Neural progenitor cell (in vitro differentiated cells): ENCODE measurements around the gene SPRR2G. TPM values are rescaled to one million over a fixed set of nuclear protein-coding genes. Genes with fewer than 3 reads are reported as not detected.

ENCODE experiments used
- DNase-seq: peaks from one replicate; pipeline ENCODE4 v3.0.0-alpha.2; 2016; ENCODE audit warnings: low spot score
- H2AFZ ChIP-seq: fragments of 200-600 bp; sonication (generic); replicated peaks from 2 replicates; pipeline ENCODE4 v1.6.1; 2016; ENCODE audit warnings: antibody characterized with exemption
- H3F3A ChIP-seq: fragments of 200-600 bp; sonication (generic); 2 replicates; pipeline ENCODE4 v1.6.1; 2016; ENCODE audit warnings: antibody characterized with exemption, low read depth
- H3K27ac ChIP-seq: fragments of 200-600 bp; sonication (generic); 2 replicates; pipeline ENCODE4 v1.5.1; 2016; ENCODE audit warnings: mild to moderate bottlenecking
- H3K27me3 ChIP-seq: fragments of 200-600 bp; sonication (generic); 2 replicates; pipeline ENCODE4 v1.6.1; 2016; ENCODE audit warnings: mild to moderate bottlenecking, moderate library complexity
- H3K36me3 ChIP-seq: fragments of 200-600 bp; sonication (generic); 2 replicates; pipeline ENCODE4 v1.5.1; 2016
- H3K4me1 ChIP-seq: fragments of 200-600 bp; sonication (generic); 2 replicates; pipeline ENCODE4 v1.6.1; 2016; ENCODE audit warnings: mixed run types
- H3K4me2 ChIP-seq: fragments of 200-600 bp; sonication (generic); 2 replicates; pipeline ENCODE4 v1.6.1; 2016
- H3K4me3 ChIP-seq: fragments of 200-600 bp; sonication (generic); 2 replicates; pipeline ENCODE4 v1.5.1; 2016
- H3K79me2 ChIP-seq: fragments of 200-600 bp; sonication (generic); 2 replicates; pipeline ENCODE4 v1.6.1; 2016; ENCODE audit warnings: low read depth
- H3K9ac ChIP-seq: fragments of 200-600 bp; sonication (generic); 2 replicates; pipeline ENCODE4 v1.6.1; 2016
- H3K9me3 ChIP-seq: fragments of 200-600 bp; sonication (generic); 2 replicates; pipeline ENCODE4 v1.5.1; 2016; ENCODE audit warnings: low read depth
- H4K20me1 ChIP-seq: fragments of 200-600 bp; sonication (generic); 2 replicates; pipeline ENCODE4 v1.6.1; 2016; ENCODE audit warnings: low read depth
- H3K27ac Mint-ChIP-seq: 3 replicates; pipeline ENCODE4 v1.8.0; 2021; ENCODE audit warnings: mixed read lengths
- H3K27me3 Mint-ChIP-seq: 2 replicates; pipeline ENCODE4 v1.8.0; 2022; ENCODE audit warnings: low read depth, mild to moderate bottlenecking, inconsistent platforms, moderate library complexity, mixed read lengths; ENCODE audit not compliant: insufficient read depth
- H3K36me3 Mint-ChIP-seq: 3 replicates; pipeline ENCODE4 v1.8.0; 2021; ENCODE audit warnings: mixed read lengths
- H3K4me1 Mint-ChIP-seq: 3 replicates; pipeline ENCODE4 v1.8.0; 2021; ENCODE audit warnings: mixed read lengths
- H3K4me3 Mint-ChIP-seq: 3 replicates; pipeline ENCODE4 v1.8.0; 2021; ENCODE audit warnings: mild to moderate bottlenecking, moderate library complexity, mixed read lengths
- H3K9me3 Mint-ChIP-seq: 3 replicates; pipeline ENCODE4 v1.8.0; 2020; ENCODE audit warnings: mixed read lengths
- CTCF ChIP-seq: fragments of 200-600 bp; sonication (generic); IDR thresholded peaks from 2 replicates; pipeline ENCODE4 v1.5.1; 2017; ENCODE audit warnings: antibody characterized with exemption, mild to moderate bottlenecking
- EZH2 ChIP-seq: fragments of 200-600 bp; sonication (generic); IDR thresholded peaks from 2 replicates; pipeline ENCODE4 v1.6.1; 2017; ENCODE audit warnings: antibody characterized with exemption, mild to moderate bottlenecking, moderate library complexity
- EZH2phosphoT487 ChIP-seq: fragments of 200-600 bp; sonication (generic); IDR thresholded peaks from 2 replicates; pipeline ENCODE4 v1.6.1; 2017; ENCODE audit warnings: antibody characterized with exemption
- total RNA-seq: library from RNA; depleted of rRNA; stranded (reverse); fragments of >200 nt; gene quantifications from 2 replicates; pipeline ENCODE4 v1.2.3, GENCODE V29; 2015; ENCODE audit warnings: low replicate concordance

The SPRR2G gene
- total RNA-seq, 1 donor from 2014 or later: not detected

GRCh38 chr1:153178922-153179321 is 28.2 kb upstream of the SPRR2G start:
- H3K27me3 ChIP-seq: no peaks in the 10 kb centered on the region
- Mint-ChIP-seq H3K27ac (no peak overlapping the region), H3K36me3 (no peaks in the 10 kb centered on the region), H3K27me3 (no peaks in the 10 kb centered on the region), H3K4me3 (no peak overlapping the region), H3K4me1 (no peaks in the 10 kb centered on the region), H3K9me3 (no peaks in the 10 kb centered on the region)
- no peaks in the 10 kb centered on the region for H3K36me3 ChIP-seq
- no peaks in the 10 kb centered on the region for H3F3A ChIP-seq
- H4K20me1 ChIP-seq: no peaks in the 10 kb centered on the region
- H3K9ac ChIP-seq: no peak overlapping the region
- no peak for DNase-seq
- no peak overlapping the region for H3K4me3 ChIP-seq
- no peak overlapping the region for H3K27ac ChIP-seq
- no peaks in the 10 kb centered on the region for H3K79me2 ChIP-seq
- no peaks in the 10 kb centered on the region for H3K4me1 ChIP-seq
- H3K9me3 ChIP-seq: peaks cover 22% of the 10 kb centered on the region
- TF ChIP-seq CTCF (no peak), EZH2 (no peak), EZH2phosphoT487 (no peak)
- H3K4me2 ChIP-seq: no peak overlapping the region
- no peak overlapping the region for H2AFZ ChIP-seq

- H3K4me1 ChIP-seq: no peaks in the 10 kb centered on the region
- Mint-ChIP-seq H3K4me3 (no peak overlapping the region), H3K27ac (no peak overlapping the region), H3K9me3 (no peaks in the 10 kb centered on the region), H3K27me3 (no peaks in the 10 kb centered on the region), H3K4me1 (no peaks in the 10 kb centered on the region), H3K36me3 (no peaks in the 10 kb centered on the region)
- TF ChIP-seq EZH2phosphoT487 (no peak), EZH2 (no peak), CTCF (no peak)
- no peaks in the 10 kb centered on the region for H3K36me3 ChIP-seq
- no peak overlapping the region for H2AFZ ChIP-seq
- H3K27ac ChIP-seq: no peak overlapping the region
- no peak overlapping the region for H3K9ac ChIP-seq
- peaks cover 16% of the 10 kb centered on the region for H3K9me3 ChIP-seq
- no peaks in the 10 kb centered on the region for H4K20me1 ChIP-seq
- H3K27me3 ChIP-seq: no peaks in the 10 kb centered on the region
- H3K79me2 ChIP-seq: no peaks in the 10 kb centered on the region
- no peak overlapping the region for H3K4me2 ChIP-seq
- no peak for DNase-seq
- H3K4me3 ChIP-seq: no peak overlapping the region
- H3F3A ChIP-seq: no peaks in the 10 kb centered on the region
Measured at GRCh38 chr1:153174624-153175023, 23.9 kb upstream of the SPRR2G start.

- Histone ChIP-seq H3K4me1 (no peaks in the 10 kb centered on the region), H3K4me2 (no peak overlapping the region), H3K36me3 (no peaks in the 10 kb centered on the region), H3K9me3 (peaks cover 6% of the 10 kb centered on the region), H3K27me3 (no peaks in the 10 kb centered on the region), H3K9ac (no peak overlapping the region), H4K20me1 (no peaks in the 10 kb centered on the region), H3K27ac (no peak overlapping the region), H2AFZ (no peak overlapping the region), H3K79me2 (no peaks in the 10 kb centered on the region), H3K4me3 (no peak overlapping the region), H3F3A (no peaks in the 10 kb centered on the region)
- Mint-ChIP-seq H3K27me3 (peaks cover 9% of the 10 kb centered on the region), H3K27ac (no peak overlapping the region), H3K4me3 (no peak overlapping the region), H3K4me1 (no peaks in the 10 kb centered on the region), H3K9me3 (peaks cover 5% of the 10 kb centered on the region), H3K36me3 (no peaks in the 10 kb centered on the region)
- no peak for TF ChIP-seq EZH2
- no peak for TF ChIP-seq EZH2phosphoT487
- no peak for TF ChIP-seq CTCF
- no peak for DNase-seq
Measured at GRCh38 chr1:153168686-153169085, 18.0 kb upstream of the SPRR2G start.
